Measurements from ENCODE around the gene ATAD3C. TPM values are rescaled to one million over a fixed set of nuclear protein-coding genes. Genes with fewer than 3 reads are reported as not detected.
"Not testable (repeated sequence)": the region's sequence is repeated elsewhere in the genome, so short reads cannot be mapped to it uniquely, and the experiment has no call there.

ATAD3C gene
- total RNA-seq, 1 donor from 2014 or later: not detected

- Mint-ChIP-seq H3K36me3 (no peaks in the 10 kb centered on the region), H3K27me3 (ENCODE audit: insufficient read depth, low read depth) (peaks cover 7% of the 10 kb centered on the region), H3K9me3 (no peaks in the 10 kb centered on the region), H3K27ac (no peak overlapping the region), H3K4me1 (peaks cover 8% of the 10 kb centered on the region), H3K4me3 (no peak overlapping the region)
- no peaks in the 10 kb centered on the region for H3K4me1 ChIP-seq
- H3K79me2 ChIP-seq (ENCODE audit: low read depth): no peaks in the 10 kb centered on the region
- no peaks in the 10 kb centered on the region for H3K36me3 ChIP-seq
- peaks cover 19% of the 10 kb centered on the region for H3K27me3 ChIP-seq
- TF ChIP-seq EZH2phosphoT487 (IDR thresholded peaks at IDR 0.05) (no peak), EZH2 (IDR thresholded peaks at IDR 0.05) (no peak), CTCF (IDR thresholded peaks at IDR 0.05) (no peak)
- no peak for DNase-seq (ENCODE audit: low spot score)
- H4K20me1 ChIP-seq (ENCODE audit: low read depth): peaks cover 3% of the 10 kb centered on the region
- H2AFZ ChIP-seq (replicated peaks): no peak overlapping the region
- H3K9ac ChIP-seq: no peak overlapping the region
- H3K27ac ChIP-seq: no peak overlapping the region
- H3K9me3 ChIP-seq (ENCODE audit: low read depth): no peaks in the 10 kb centered on the region
- peaks cover 8% of the 10 kb centered on the region for H3F3A ChIP-seq (ENCODE audit: low read depth)
- no peak overlapping the region for H3K4me2 ChIP-seq
- no peak overlapping the region for H3K4me3 ChIP-seq
Observed at GRCh38 chr1:1440262-1441001, 9.1 kb upstream of the ATAD3C start.

- Mint-ChIP-seq H3K9me3 (no peaks in the 10 kb centered on the region), H3K4me1 (peaks cover 7% of the 10 kb centered on the region), H3K4me3 (no peak overlapping the region), H3K36me3 (no peaks in the 10 kb centered on the region), H3K27ac (no peak overlapping the region), H3K27me3 (ENCODE audit: insufficient read depth, low read depth) (peaks cover 4% of the 10 kb centered on the region)
- peak; percentile 80 for DNase-seq (ENCODE audit: low spot score)
- H3F3A ChIP-seq (ENCODE audit: low read depth): peaks cover 3% of the 10 kb centered on the region
- no peak overlapping the region for H3K4me3 ChIP-seq
- H3K27ac ChIP-seq: no peak overlapping the region
- H3K27me3 ChIP-seq: peaks cover 11% of the 10 kb centered on the region
- H3K9ac ChIP-seq: no peak overlapping the region
- H3K4me1 ChIP-seq: no peaks in the 10 kb centered on the region
- TF ChIP-seq CTCF (IDR thresholded peaks at IDR 0.05) (peak; percentile 71), EZH2 (IDR thresholded peaks at IDR 0.05) (no peak)
- H3K36me3 ChIP-seq: no peaks in the 10 kb centered on the region
- no peaks in the 10 kb centered on the region for H3K9me3 ChIP-seq (ENCODE audit: low read depth)
- peaks cover 3% of the 10 kb centered on the region for H4K20me1 ChIP-seq (ENCODE audit: low read depth)
- H2AFZ ChIP-seq (replicated peaks): no peak overlapping the region
- no peak overlapping the region for H3K4me2 ChIP-seq
- H3K79me2 ChIP-seq (ENCODE audit: low read depth): no peaks in the 10 kb centered on the region
Observed at GRCh38 chr1:1441002-1441888, 8.2 kb upstream of the ATAD3C start.

GRCh38 chr1:1442069-1442770, 7.3 kb upstream of the ATAD3C start:
- Histone ChIP-seq H3K4me2 (no peak overlapping the region), H3K27ac (no peak overlapping the region), H3K9ac (no peak overlapping the region), H4K20me1 (ENCODE audit: low read depth) (no peaks in the 10 kb centered on the region), H3K9me3 (ENCODE audit: low read depth) (no peaks in the 10 kb centered on the region), H2AFZ (replicated peaks) (no peak overlapping the region), H3K36me3 (no peaks in the 10 kb centered on the region), H3K79me2 (ENCODE audit: low read depth) (no peaks in the 10 kb centered on the region), H3K27me3 (peaks cover 1% of the 10 kb centered on the region), H3K4me3 (no peak overlapping the region), H3K4me1 (no peaks in the 10 kb centered on the region), H3F3A (ENCODE audit: low read depth) (no peaks in the 10 kb centered on the region)
- DNase-seq (ENCODE audit: low spot score): no peak
- H3K4me1 Mint-ChIP-seq: peaks cover 4% of the 10 kb centered on the region
- H3K9me3 Mint-ChIP-seq: no peaks in the 10 kb centered on the region
- peak overlapping the region; percentile 63 for H3K27ac Mint-ChIP-seq
- TF ChIP-seq EZH2 (IDR thresholded peaks at IDR 0.05): no peak
- TF ChIP-seq EZH2phosphoT487 (IDR thresholded peaks at IDR 0.05): no peak
- TF ChIP-seq CTCF (IDR thresholded peaks at IDR 0.05): no peak
- peak overlapping the region; percentile 48 for H3K4me3 Mint-ChIP-seq
- no peaks in the 10 kb centered on the region for H3K36me3 Mint-ChIP-seq
- peaks cover 2% of the 10 kb centered on the region for H3K27me3 Mint-ChIP-seq (ENCODE audit: insufficient read depth, low read depth)

- not testable (repeated sequence) for H3K36me3 Mint-ChIP-seq
Observed at GRCh38 chr1:1446631-1447030, 2.9 kb upstream of the ATAD3C start.

GRCh38 chr1:1450616-1451015, 1.1 kb downstream of the ATAD3C start:
- H3K9ac ChIP-seq: not testable (repeated sequence)

More at GRCh38 chr1:1446631-1447030, 2.9 kb upstream of the ATAD3C start:
- H3K4me3 Mint-ChIP-seq; H4K20me1 ChIP-seq (ENCODE audit: low read depth); H3K9me3 Mint-ChIP-seq; DNase-seq (ENCODE audit: low spot score); H3K9ac ChIP-seq; H3K27ac Mint-ChIP-seq; H3F3A ChIP-seq (ENCODE audit: low read depth); H3K9me3 ChIP-seq (ENCODE audit: low read depth); H3K79me2 ChIP-seq (ENCODE audit: low read depth); H3K27me3 ChIP-seq; H3K36me3 ChIP-seq; H3K4me1 ChIP-seq; H3K4me2 ChIP-seq; H3K27me3 Mint-ChIP-seq (ENCODE audit: insufficient read depth, low read depth); H3K27ac ChIP-seq; H3K4me3 ChIP-seq; H2AFZ ChIP-seq (replicated peaks); H3K4me1 Mint-ChIP-seq: not testable (repeated sequence)

More at GRCh38 chr1:1450616-1451015, 1.1 kb downstream of the ATAD3C start:
- not testable (repeated sequence) for H3K9me3 ChIP-seq (ENCODE audit: low read depth); H3K4me2 ChIP-seq; H3K4me3 ChIP-seq; H3K27ac ChIP-seq; H3K36me3 ChIP-seq; H3K9me3 Mint-ChIP-seq; H2AFZ ChIP-seq (replicated peaks); H3K27ac Mint-ChIP-seq; DNase-seq (ENCODE audit: low spot score); H3K4me1 ChIP-seq; H3K27me3 ChIP-seq; H3K36me3 Mint-ChIP-seq; H3K27me3 Mint-ChIP-seq (ENCODE audit: insufficient read depth, low read depth); H3K4me3 Mint-ChIP-seq; H3K79me2 ChIP-seq (ENCODE audit: low read depth); H3K4me1 Mint-ChIP-seq; H3F3A ChIP-seq (ENCODE audit: low read depth); H4K20me1 ChIP-seq (ENCODE audit: low read depth)

Measured in neural progenitor cell (in vitro differentiated cells).